Articular chondrocyte of knee joint (primary cell): Measurements from ENCODE around the gene OR7A5. TPM values are rescaled to one million over a fixed set of nuclear protein-coding genes. Genes with fewer than 3 reads are reported as not detected.

ENCODE experiments used
- small RNA-seq: library from RNA; depleted of rRNA; stranded (forward); fragments of <200 nt; gene quantifications from one replicate; pipeline ENCODE3, GENCODE V24; 2012
- total RNA-seq: library from RNA; depleted of rRNA; stranded (reverse); fragments of >200 nt; gene quantifications from 2 replicates; pipeline ENCODE4 v1.2.3, GENCODE V29; 2012

Gene OR7A5
- total RNA-seq: not detected in 2 replicates

DNA sequence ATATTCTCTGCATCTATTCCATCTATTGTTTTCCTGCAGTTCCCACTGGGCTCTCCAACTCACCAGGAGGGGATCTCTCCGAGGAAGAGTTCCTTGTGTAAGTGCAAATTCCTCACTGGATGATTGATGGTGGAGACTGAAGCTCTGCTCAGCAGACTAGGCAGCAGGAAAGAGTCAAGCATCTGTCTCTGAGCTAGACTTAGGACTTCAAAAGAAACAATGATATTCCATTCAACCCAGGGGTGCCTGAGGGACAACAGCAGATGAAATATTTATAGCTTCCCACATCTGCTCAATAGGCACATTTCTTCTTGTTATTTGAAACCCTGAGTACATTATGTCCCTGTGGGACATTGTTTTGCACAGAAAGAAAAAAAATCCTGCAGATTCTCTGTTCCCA is at the start of gene OR7A5, which contains the start of gene OR7C1:
Gene OR7A5 (minus strand): TSS at position 175 of the 400 bp plus-strand sequence. CDS start 6,944 bp downstream, outside the sequence.
Gene OR7C1 (minus strand): TSS at position 175 of the 400 bp plus-strand sequence. CDS start 35,049 bp downstream, outside the sequence.

DNA sequence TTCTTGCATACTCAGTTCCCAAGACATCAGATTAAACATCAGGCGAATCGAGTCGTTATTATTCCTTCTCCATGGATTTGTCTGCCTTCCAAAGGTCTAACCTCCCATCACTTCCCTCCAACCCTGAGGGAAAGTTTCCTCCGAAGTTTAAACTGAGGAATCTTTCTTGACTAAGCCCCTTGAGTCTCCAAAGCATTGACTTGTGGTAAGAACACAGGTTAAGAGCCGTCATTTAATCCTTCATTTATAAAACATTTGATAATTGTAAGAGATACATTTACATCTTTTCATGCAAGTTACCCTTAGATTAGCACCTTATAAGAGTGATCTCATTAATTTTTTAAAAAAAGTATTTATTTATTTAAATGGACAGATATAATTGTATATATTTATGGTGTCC is 13.8 kb upstream of the OR7A5 start, which contains the start of gene OR7A10:
Gene OR7A10 (minus strand): TSS at position 101 of the 400 bp plus-strand sequence. CDS start 7,045 bp downstream, outside the sequence.

GRCh38 chr19:14778110-14778845 is 56.7 kb downstream of the OR7A5 start, which contains the start of gene ADGRE2:
TSS of gene ADGRE2 (minus strand) at chr19:14778560. CDS start at chr19:14776756, 1,804 bp downstream.

Small RNA genes within 50 kb of the gene (small RNA-seq; reads per million reads assigned to genes)
- gene AC005255.1: not detected

Other genes starting within 250 kb of the OR7A5 start
- gene ADGRE3, start 160.3 kb downstream of the OR7A5 start, total RNA-seq: not detected in 2 replicates
- gene ZNF333, start 145.1 kb downstream of the OR7A5 start, total RNA-seq: 17.3 and 21.8 TPM in 2 replicates
- 0.11 TPM in 1 of 2 replicates, not detected in the other for gene ADGRE2, start 56.6 kb downstream of the OR7A5 start, total RNA-seq
- not detected in 2 replicates for gene OR7C1, start within 50 bp of the OR7A5 start, total RNA-seq
- not detected in 2 replicates for gene OR7A10, start 13.7 kb upstream of the OR7A5 start, total RNA-seq
- gene OR7A17, start 50.9 kb upstream of the OR7A5 start, total RNA-seq: not detected in 2 replicates
- not detected in 2 replicates for gene OR7C2, start 106.3 kb upstream of the OR7A5 start, total RNA-seq
- gene SLC1A6, start 144.7 kb upstream of the OR7A5 start, total RNA-seq: not detected in 2 replicates
- not detected in 2 replicates for gene CASP14, start 214.3 kb upstream of the OR7A5 start, total RNA-seq
- gene OR1I1, start 247.0 kb upstream of the OR7A5 start, total RNA-seq: not detected in 2 replicates